Measurements from ENCODE around the gene C1orf21. TPM values are rescaled to one million over a fixed set of nuclear protein-coding genes. Genes with fewer than 3 reads are reported as not detected.

The C1orf21 gene
- total and polyA plus RNA-seq, 2 donors (not counting 1 experiment from before 2014, with no cell fraction given): under 0.01 to 0.32 TPM

- no peaks in the 10 kb centered on the region for H3K4me1 ChIP-seq (ENCODE audit: control insufficient read depth in 2 of 2, insufficient read depth in 2 of 2, low read length in 2 of 2)
- no peak overlapping the region for H2AFZ ChIP-seq (ENCODE audit: insufficient read depth, low read depth, low read length, poor library complexity, severe bottlenecking)
- Mint-ChIP-seq H3K27ac (no peak overlapping the region), H3K4me1 (no peaks in the 10 kb centered on the region), H3K9me3 (ENCODE audit: insufficient read depth) (no peaks in the 10 kb centered on the region), H3K27me3 (no peaks in the 10 kb centered on the region), H3K4me3 (no peak overlapping the region)
- no peak overlapping the region for H3K4me3 ChIP-seq (ENCODE audit: control extremely low read depth in 1 of 5, extremely low read depth in 1 of 5, insufficient read depth in 1 of 5, low read depth in 2 of 5, low read length in 4 of 5)
- no peaks in the 10 kb centered on the region for H4K20me1 ChIP-seq (ENCODE audit: control insufficient read depth, insufficient read depth, low read length, poor library complexity, severe bottlenecking)
- no peaks in the 10 kb centered on the region for H3K9me3 ChIP-seq (ENCODE audit: control extremely low read depth in 1 of 3, control insufficient read depth in 2 of 3, insufficient read depth in 1 of 3, low read length in 2 of 3)
- no peaks in the 10 kb centered on the region for H3K36me3 ChIP-seq (replicated peaks in 1 of 2; ENCODE audit: control extremely low read depth in 1 of 2, control insufficient read depth in 1 of 2, extremely low read depth in 1 of 2, insufficient read depth in 2 of 2, low read length in 1 of 2)
- CTCF ChIA-PET: no interaction called here
- intact Hi-C loops (cut with micrococcal nuclease): no loop called here
- POLR2A ChIA-PET: no interaction called here
- no peak overlapping the region for H3K27ac ChIP-seq (ENCODE audit: low read length in 2 of 2)
- no peak overlapping the region for H3K9ac ChIP-seq (ENCODE audit: low read length)
- 90% methylated on average over 3 of the region's 4 CpGs for WGBS (ENCODE audit: insufficient coverage)
- H3K4me2 ChIP-seq (replicated peaks; ENCODE audit: low read depth, low read length, poor library complexity, severe bottlenecking): no peak overlapping the region
- H3K27me3 ChIP-seq (replicated peaks in 1 of 4; ENCODE audit: control extremely low read depth in 1 of 4, control insufficient read depth in 3 of 4, insufficient read depth in 4 of 4, low read length in 3 of 4): no peaks in the 10 kb centered on the region
- H3K79me2 ChIP-seq (ENCODE audit: control insufficient read depth, insufficient read depth, low read length): no peaks in the 10 kb centered on the region
- ATAC-seq (ENCODE audit: low read depth): no peak
- no peak for TF ChIP-seq EZH2 (IDR thresholded peaks at IDR 0.05; ENCODE audit: borderline replicate concordance, insufficient read depth, low read depth, low read length, poor library complexity, severe bottlenecking)
- TF ChIP-seq, protein P1, sequence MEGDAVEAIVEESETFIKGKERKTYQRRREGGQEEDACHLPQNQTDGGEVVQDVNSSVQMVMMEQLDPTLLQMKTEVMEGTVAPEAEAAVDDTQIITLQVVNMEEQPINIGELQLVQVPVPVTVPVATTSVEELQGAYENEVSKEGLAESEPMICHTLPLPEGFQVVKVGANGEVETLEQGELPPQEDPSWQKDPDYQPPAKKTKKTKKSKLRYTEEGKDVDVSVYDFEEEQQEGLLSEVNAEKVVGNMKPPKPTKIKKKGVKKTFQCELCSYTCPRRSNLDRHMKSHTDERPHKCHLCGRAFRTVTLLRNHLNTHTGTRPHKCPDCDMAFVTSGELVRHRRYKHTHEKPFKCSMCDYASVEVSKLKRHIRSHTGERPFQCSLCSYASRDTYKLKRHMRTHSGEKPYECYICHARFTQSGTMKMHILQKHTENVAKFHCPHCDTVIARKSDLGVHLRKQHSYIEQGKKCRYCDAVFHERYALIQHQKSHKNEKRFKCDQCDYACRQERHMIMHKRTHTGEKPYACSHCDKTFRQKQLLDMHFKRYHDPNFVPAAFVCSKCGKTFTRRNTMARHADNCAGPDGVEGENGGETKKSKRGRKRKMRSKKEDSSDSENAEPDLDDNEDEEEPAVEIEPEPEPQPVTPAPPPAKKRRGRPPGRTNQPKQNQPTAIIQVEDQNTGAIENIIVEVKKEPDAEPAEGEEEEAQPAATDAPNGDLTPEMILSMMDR (IDR thresholded peaks at IDR 0.05): no peak
- DNase-seq: no peak
These were observed 236.6 kb downstream of the C1orf21 start for GRCh38 chr1:184623404-184623803.

DNA sequence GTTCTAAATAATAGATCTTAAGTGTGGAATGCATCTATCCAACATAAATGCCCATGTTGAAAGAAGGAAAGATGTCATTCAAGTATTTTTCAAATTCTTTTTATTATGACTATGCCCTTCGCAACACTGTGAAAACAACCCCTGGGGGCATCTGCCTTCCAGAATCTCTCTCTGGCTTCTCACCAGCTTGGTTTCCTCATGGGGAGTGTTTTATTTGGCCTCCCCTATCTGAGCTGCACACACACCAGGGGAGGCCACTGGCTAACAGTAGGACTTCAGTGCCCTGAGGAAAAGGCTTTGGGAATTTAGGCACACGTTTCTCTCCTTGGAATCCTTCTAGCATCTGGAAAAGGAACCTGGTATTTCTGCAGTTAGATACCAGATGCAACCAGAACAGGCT, 237.2 kb downstream of the C1orf21 start:
- DNase-seq (no peak), ATAC-seq (ENCODE audit: low read depth) (no peak)
- Histone ChIP-seq H3K27ac (ENCODE audit: low read length in 2 of 2) (no peak overlapping the region), H3K9me3 (ENCODE audit: control extremely low read depth in 1 of 3, control insufficient read depth in 2 of 3, insufficient read depth in 1 of 3, low read length in 2 of 3) (no peaks in the 10 kb centered on the region), H4K20me1 (ENCODE audit: control insufficient read depth, insufficient read depth, low read length, poor library complexity, severe bottlenecking) (no peaks in the 10 kb centered on the region), H3K79me2 (ENCODE audit: control insufficient read depth, insufficient read depth, low read length) (no peaks in the 10 kb centered on the region), H3K4me3 (ENCODE audit: control extremely low read depth in 1 of 5, extremely low read depth in 1 of 5, insufficient read depth in 1 of 5, low read depth in 2 of 5, low read length in 4 of 5) (no peak overlapping the region), H3K9ac (ENCODE audit: low read length) (no peak overlapping the region), H3K36me3 (replicated peaks in 1 of 2; ENCODE audit: control extremely low read depth in 1 of 2, control insufficient read depth in 1 of 2, extremely low read depth in 1 of 2, insufficient read depth in 2 of 2, low read length in 1 of 2) (no peaks in the 10 kb centered on the region), H3K4me2 (replicated peaks; ENCODE audit: low read depth, low read length, poor library complexity, severe bottlenecking) (no peak overlapping the region), H3K4me1 (ENCODE audit: control insufficient read depth in 2 of 2, insufficient read depth in 2 of 2, low read length in 2 of 2) (no peaks in the 10 kb centered on the region), H2AFZ (ENCODE audit: insufficient read depth, low read depth, low read length, poor library complexity, severe bottlenecking) (no peak overlapping the region), H3K27me3 (replicated peaks in 1 of 4; ENCODE audit: control extremely low read depth in 1 of 4, control insufficient read depth in 3 of 4, insufficient read depth in 4 of 4, low read length in 3 of 4) (no peaks in the 10 kb centered on the region)
- Mint-ChIP-seq H3K27me3 (no peaks in the 10 kb centered on the region), H3K9me3 (ENCODE audit: insufficient read depth) (no peaks in the 10 kb centered on the region), H3K4me3 (no peak overlapping the region), H3K4me1 (no peaks in the 10 kb centered on the region), H3K27ac (no peak overlapping the region)
- ChIA-PET CTCF (no interaction called here), POLR2A (no interaction called here)
- intact Hi-C loops (cut with micrococcal nuclease): no loop called here
- WGBS (ENCODE audit: insufficient coverage): 82% methylated on average over 1 of the region's 2 CpGs
- TF ChIP-seq EZH2 (IDR thresholded peaks at IDR 0.05; ENCODE audit: borderline replicate concordance, insufficient read depth, low read depth, low read length, poor library complexity, severe bottlenecking): no peak
- TF ChIP-seq, protein P1 (IDR thresholded peaks at IDR 0.05): no peak
